GM21526 (cell line): Measurements from ENCODE around the gene PCDHGB6.
"Not testable (repeated sequence)": the region's sequence is repeated elsewhere in the genome, so short reads cannot be mapped to it uniquely, and the experiment has no call there.

Experiments
- ATAC-seq: cut with Tn5 transposase; IDR thresholded peaks from one replicate; pipeline ENCODE4 v1.9.1; 2021; ENCODE audit warnings: moderate library complexity; ENCODE audit not compliant: unreplicated experiment, low FRiP score

Gene PCDHGB6

DNA sequence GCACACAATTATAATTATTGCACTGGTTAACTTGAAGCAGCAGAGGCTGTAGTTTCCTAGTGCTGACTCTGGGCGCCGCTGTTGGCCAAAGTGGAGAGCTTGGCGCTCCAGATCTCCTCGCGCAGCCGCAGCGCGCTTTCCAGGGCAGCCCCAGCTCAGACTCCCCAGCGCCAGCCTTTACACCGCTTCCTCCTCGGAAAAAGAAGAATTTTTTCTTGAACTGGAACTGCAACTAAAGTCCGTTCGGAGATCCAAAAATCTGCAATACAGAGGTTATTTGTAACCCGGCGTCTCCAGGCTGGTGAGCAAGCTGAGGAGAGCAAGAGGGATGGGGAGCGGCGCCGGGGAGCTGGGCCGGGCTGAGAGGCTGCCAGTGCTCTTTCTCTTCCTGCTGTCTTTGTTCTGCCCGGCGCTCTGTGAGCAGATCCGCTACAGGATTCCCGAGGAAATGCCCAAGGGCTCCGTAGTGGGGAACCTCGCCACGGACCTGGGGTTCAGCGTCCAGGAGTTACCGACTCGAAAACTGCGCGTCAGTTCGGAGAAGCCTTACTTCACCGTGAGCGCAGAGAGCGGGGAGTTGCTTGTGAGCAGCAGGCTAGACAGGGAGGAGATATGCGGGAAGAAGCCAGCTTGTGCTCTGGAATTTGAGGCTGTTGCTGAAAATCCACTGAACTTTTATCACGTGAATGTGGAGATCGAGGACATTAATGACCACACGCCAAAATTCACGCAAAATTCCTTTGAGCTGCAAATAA is 20.1 kb upstream of the PCDHGB6 start, which contains the start of gene PCDHGB4:
Gene PCDHGB4 (plus strand): TSS at position 142 of the 755 bp plus-strand sequence. CDS start 187 bp downstream, at position 329.
- ATAC-seq: peak; percentile 97

DNA sequence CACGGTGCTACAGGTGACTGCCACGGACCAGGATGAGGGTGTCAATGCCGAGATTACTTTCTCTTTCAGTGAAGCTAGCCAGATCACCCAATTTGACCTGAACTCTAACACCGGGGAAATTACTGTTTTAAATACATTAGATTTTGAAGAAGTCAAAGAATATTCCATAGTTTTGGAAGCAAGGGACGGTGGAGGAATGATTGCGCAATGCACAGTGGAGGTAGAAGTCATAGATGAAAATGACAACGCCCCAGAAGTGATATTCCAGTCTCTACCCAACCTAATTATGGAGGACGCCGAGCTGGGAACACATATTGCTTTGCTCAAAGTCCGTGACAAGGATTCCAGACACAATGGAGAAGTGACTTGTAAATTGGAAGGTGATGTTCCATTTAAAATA is 19.2 kb upstream of the PCDHGB6 start:
- no peak for ATAC-seq

DNA sequence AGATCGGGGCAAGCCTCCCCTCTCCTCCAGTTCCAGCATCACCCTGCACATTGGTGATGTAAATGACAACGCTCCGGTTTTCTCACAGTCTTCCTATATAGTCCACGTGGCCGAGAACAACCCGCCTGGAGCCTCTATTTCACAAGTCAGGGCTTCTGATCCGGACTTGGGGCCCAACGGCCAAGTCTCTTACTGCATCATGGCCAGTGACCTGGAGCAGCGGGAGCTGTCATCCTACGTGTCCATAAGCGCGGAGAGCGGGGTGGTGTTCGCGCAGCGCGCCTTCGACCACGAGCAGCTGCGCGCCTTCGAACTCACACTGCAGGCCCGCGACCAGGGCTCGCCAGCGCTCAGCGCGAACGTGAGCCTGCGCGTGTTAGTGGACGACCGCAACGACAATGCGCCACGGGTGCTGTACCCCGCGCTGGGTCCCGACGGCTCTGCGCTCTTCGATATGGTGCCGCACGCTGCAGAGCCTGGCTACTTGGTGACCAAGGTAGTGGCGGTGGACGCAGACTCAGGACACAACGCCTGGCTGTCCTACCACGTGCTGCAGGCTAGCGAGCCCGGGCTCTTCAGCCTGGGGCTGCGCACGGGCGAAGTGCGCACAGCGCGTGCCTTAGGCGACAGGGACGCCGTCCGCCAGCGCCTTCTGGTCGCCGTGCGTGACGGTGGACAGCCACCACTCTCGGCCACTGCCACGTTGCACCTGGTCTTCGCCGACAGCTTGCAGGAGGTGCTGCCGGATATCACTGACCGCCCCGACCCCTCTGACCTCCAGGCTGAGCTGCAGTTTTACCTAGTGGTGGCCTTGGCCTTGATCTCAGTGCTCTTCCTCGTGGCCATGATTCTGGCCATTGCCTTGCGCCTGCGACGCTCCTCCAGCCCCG is 18.4 kb upstream of the PCDHGB6 start:
- no peak for ATAC-seq

DNA sequence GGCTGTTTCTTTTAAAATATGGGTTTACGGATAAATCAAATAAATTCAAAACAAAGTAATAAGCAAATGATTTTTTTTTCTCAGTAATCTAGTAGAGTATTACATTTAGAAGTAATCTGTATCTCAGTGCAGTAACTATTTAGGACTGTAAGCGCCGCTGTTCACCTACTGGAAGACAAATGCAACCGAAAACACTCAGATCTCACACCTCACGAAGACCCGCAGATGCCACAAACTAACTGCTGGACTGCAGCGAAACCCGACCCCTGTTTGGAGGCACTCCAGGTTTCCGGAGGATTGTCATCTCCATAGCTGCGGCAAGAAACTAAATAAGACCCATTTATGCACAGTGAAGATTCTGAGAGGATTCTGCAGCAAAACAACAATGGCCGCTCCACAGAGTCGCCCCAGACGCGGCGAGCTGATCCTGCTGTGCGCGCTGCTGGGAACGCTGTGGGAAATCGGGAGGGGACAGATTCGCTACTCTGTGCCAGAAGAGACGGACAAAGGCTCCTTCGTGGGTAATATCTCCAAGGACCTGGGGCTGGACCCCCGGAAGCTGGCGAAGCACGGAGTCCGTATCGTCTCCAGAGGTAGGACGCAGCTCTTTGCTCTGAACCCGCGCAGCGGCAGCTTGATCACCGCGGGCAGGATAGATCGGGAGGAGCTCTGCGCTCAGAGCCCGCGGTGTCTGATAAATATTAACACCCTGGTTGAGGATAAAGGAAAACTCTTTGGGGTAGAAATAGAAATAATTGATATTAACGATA is 15.2 kb upstream of the PCDHGB6 start, which contains the start of gene PCDHGA8:
Gene PCDHGA8 (plus strand): TSS at position 205 of the 770 bp plus-strand sequence. CDS start 181 bp downstream, at position 386.
- ATAC-seq: no peak

DNA sequence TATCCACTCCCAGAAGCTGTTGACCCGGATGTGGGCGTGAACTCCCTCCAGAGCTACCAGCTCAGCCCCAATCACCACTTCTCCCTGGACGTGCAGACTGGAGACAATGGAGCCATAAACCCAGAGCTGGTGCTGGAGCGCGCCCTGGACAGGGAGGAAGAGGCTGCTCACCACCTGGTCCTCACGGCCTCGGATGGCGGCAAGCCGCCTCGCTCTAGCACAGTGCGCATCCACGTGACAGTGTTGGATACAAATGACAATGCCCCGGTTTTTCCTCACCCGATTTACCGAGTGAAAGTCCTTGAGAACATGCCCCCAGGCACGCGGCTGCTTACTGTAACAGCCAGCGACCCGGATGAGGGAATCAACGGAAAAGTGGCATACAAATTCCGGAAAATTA is 14.6 kb upstream of the PCDHGB6 start:
- ATAC-seq: no peak

DNA sequence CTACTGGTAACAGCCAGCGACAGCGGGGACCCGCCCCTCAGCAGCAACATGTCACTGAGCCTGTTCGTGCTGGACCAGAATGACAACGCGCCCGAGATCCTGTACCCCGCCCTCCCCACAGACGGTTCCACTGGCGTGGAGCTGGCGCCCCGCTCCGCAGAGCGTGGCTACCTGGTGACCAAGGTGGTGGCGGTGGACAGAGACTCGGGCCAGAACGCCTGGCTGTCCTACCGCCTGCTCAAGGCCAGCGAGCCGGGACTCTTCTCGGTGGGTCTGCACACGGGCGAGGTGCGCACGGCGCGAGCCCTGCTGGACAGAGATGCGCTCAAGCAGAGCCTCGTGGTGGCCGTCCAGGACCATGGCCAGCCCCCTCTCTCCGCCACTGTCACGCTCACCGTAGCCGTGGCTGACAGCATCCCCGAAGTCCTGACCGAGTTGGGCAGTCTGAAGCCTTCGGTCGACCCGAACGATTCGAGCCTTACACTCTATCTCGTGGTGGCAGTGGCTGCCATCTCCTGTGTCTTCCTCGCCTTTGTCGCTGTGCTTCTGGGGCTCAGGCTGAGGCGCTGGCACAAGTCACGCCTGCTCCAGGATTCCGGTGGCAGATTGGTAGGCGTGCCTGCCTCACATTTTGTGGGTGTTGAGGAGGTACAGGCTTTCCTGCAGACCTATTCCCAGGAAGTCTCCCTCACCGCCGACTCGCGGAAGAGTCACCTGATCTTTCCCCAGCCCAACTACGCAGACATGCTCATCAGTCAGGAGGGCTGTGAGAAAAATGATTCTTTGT is 13.2 kb upstream of the PCDHGB6 start:
- ATAC-seq: not testable (repeated sequence)

DNA sequence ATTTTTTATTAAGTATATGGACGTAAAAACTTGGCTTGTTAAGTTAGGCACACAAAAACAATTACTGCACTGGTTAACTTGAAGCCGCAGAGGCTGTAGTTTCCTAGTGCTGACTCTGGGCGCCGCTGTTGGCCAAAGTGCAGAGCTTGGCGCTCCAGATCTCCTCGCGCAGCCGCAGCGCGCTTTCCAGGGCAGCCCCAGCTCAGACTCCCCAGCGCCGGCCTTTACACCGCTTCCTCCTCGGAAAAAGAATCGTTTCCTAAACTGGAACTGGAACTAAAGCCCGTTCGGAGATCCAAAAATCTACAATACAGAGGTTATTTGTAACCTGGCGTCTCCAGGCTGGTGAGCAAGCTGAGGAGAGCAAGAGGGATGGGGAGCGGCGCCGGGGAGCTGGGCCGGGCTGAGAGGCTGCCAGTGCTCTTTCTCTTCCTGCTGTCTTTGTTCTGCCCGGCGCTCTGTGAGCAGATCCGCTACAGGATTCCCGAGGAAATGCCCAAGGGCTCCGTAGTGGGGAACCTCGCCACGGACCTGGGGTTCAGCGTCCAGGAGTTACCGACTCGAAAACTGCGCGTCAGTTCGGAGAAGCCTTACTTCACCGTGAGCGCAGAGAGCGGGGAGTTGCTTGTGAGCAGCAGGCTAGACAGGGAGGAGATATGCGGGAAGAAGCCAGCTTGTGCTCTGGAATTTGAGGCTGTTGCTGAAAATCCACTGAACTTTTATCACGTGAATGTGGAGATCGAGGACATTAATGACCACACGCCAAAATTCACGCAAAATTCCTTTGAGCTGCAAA is 9.9 kb upstream of the PCDHGB6 start, which contains the start of gene PCDHGB5:
Gene PCDHGB5 (plus strand): TSS at position 192 of the 796 bp plus-strand sequence. CDS start 181 bp downstream, at position 373.
- ATAC-seq: peak; percentile 93

DNA sequence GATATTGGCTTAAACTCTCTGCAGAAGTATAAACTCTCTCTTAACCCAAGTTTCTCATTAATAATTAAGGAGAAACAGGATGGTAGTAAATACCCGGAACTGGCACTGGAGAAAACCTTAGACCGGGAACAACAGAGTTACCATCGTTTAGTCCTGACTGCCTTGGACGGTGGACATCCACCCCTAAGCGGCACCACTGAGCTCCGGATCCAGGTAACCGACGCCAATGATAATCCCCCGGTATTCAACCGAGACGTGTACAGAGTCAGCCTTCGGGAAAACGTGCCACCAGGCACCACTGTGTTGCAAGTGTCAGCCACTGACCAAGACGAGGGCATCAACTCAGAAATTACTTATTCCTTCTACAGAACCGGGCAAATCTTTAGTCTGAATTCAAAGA is 9.2 kb upstream of the PCDHGB6 start:
- no peak for ATAC-seq

DNA sequence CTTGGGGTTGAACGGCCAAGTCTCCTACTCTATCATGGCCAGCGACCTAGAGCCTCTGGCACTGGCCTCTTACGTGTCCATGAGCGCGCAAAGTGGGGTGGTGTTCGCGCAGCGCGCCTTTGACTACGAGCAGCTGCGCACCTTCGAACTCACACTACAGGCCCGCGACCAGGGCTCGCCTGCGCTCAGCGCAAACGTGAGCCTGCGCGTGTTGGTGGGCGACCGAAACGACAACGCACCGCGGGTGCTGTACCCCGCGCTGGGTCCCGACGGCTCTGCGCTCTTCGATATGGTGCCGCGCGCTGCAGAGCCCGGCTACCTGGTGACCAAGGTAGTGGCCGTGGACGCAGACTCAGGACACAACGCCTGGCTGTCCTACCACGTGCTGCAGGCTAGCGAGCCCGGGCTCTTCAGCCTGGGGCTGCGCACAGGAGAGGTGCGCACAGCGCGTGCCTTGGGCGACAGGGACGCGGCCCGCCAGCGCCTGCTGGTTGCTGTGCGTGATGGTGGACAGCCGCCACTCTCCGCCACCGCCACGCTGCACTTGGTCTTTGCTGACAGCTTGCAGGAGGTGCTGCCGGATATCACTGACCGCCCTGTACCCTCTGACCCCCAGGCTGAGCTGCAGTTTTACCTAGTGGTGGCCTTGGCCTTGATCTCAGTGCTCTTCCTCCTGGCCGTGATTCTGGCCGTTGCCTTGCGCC is 8.1 kb upstream of the PCDHGB6 start:
- no peak for ATAC-seq

DNA sequence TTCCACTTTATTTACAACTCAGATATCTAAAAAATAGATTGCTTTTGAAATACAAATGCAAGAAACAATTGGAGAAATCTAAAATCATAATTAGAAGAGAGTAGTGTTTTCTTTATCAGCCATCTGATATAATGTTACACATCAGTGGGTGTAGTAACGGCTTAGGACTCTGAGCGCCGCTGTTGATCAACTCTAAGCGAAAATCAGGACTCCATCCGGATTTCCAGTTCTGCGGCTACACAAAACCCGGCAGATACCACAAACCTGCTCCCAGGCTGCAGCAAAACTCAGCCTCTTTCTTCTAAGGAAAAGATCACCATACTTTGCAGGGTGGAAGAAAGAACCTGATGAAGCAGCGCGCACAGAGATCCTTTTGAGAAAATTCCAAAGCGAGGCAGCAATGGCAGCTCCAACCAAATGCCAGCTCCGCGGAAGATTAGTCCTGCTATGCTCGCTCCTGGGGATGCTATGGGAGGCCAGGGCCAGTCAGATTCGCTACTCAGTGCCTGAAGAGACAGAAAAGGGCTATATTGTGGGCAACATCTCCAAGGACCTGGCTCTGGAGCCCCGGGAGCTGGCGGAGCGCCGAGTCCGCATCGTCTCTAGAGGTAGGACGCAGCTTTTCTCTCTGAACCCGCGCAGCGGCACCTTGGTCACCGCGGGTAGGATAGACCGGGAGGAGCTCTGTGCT is 5.1 kb upstream of the PCDHGB6 start, which contains the start of gene PCDHGA9:
Gene PCDHGA9 (plus strand): TSS at position 226 of the 691 bp plus-strand sequence. CDS start 175 bp downstream, at position 401.
- no peak for ATAC-seq

DNA sequence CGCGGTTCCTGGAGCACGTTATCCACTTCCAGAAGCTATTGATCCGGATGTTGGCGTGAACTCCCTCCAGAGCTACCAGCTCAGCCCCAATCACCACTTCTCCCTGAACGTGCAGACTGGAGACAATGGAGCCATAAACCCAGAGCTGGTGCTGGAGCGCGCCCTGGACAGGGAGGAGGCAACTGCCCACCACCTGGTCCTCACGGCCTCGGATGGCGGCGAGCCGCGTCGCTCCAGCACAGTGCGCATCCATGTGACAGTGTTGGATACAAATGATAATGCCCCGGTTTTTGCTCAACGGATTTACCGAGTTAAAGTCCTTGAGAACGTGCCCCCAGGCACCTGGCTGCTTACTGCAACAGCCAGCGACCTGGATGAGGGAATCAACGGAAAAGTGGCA is 4.4 kb upstream of the PCDHGB6 start:
- ATAC-seq: no peak

DNA sequence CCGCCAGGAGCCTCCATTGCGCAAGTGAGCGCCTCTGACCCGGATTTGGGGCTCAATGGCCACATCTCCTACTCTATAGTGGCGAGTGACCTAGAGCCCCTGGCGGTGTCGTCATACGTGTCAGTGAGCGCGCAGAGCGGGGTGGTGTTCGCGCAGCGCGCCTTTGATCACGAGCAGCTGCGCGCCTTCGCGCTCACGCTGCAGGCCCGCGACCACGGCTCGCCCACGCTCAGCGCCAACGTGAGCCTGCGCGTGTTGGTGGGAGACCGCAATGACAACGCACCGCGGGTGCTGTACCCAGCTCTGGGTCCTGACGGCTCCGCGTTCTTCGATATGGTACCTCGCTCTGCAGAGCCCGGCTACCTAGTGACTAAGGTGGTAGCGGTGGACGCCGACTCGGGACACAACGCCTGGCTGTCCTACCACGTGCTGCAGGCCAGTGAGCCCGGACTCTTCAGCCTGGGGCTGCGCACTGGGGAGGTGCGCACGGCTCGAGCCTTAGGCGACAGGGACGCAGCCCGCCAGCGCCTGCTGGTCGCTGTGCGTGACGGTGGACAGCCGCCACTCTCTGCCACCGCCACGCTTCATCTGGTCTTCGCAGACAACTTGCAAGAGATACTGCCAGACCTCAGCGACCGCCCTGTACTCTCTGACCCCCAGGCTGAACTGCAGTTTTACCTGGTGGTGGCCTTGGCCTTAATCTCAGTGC is 1.9 kb downstream of the PCDHGB6 start:
- no peak for ATAC-seq

DNA sequence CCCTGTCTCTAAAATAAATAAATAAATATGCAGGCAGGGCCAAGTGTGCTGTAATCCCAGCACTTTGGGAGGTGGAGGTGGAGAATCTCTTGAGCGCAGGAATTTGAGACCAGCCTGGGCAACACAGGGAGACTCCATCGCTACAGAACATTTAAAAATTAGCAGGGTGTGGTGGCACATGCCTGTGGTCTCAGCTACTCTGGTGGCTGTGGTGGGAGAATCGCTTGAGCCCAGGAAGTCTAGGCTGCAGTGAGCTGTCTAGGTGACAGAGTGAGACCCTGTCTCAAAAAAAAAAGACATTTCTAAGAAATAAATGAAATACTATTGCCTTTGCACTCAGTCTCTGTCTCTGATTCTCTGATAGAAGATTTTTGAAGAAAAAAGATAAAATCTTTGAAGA is 3.8 kb downstream of the PCDHGB6 start:
- no peak for ATAC-seq

DNA sequence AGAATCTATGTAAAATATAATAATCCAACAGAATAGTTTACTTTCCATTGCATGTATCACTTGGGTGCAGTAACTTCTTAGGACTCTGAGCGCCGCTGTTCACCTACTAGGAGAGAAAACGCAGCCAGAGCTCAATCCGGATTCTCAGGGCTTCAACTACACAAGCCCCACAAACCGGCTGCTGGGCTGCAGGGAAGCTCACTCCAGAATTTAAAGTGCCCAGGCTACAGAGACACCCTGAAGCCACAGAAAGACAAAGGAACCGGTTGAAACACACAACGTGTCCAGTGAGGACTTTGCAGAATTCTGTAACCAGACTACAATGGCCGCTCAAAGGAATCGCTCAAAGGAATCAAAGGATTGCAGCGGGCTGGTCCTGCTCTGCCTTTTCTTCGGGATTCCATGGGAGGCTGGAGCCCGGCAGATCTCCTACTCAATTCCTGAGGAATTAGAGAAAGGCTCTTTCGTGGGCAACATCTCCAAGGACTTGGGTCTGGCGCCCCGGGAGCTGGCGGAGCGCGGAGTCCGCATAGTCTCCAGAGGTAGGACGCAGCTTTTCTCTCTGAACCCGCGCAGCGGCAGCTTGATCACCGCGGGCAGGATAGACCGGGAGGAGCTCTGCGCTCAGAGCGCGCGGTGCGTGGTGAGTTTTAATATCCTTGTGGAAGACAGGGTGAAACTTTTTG is 5.2 kb downstream of the PCDHGB6 start, which contains the start of gene PCDHGA10:
Gene PCDHGA10 (plus strand): TSS at position 134 of the 686 bp plus-strand sequence. CDS start 189 bp downstream, at position 323.
- peak; percentile 84 for ATAC-seq

DNA sequence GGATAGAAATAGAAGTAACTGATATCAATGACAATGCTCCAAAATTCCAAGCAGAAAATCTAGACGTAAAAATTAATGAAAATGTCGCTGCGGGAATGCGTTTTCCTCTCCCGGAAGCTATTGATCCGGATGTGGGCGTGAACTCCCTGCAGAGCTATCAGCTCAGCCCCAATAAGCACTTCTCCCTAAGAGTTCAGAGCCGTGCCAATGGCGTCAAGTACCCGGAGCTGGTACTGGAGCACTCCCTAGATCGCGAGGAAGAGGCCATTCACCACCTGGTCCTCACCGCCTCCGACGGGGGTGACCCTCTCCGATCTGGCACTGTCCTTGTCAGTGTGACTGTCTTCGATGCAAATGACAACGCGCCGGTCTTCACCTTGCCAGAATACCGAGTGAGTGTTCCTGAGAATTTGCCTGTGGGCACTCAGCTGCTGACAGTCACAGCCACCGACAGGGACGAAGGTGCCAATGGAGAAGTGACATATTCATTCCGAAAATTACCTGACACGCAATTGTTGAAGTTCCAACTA is 5.8 kb downstream of the PCDHGB6 start:
- ATAC-seq: no peak
